Ecto neural progenitor cell (in vitro differentiated cells): ENCODE results near the gene GALNT18.

Experiments used
- DNase-seq: peaks from one replicate; pipeline ENCODE4 v3.0.0-alpha.2; 2018; ENCODE audit warnings: low spot score

The GALNT18 gene

DNA sequence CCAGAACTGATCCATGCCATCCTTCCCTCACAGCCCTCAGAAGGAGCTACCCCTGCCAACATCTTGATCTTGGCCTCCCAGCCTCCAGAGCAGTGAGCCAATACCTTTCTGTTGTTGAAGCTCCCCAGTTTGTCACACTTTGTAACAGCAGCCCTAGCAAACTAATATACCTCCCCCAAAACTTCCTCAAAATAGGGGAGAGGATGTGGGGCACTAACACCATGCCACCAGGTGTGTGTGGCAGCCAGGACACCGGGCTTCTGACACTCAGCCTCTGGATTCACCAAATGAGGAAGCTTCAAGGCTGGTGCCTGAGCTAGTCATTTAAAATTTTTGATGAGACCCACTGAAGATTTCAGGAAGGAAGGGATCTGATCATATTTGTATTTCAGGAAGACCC lies 353.7 kb downstream of the GALNT18 start:
- no peak for DNase-seq

DNA sequence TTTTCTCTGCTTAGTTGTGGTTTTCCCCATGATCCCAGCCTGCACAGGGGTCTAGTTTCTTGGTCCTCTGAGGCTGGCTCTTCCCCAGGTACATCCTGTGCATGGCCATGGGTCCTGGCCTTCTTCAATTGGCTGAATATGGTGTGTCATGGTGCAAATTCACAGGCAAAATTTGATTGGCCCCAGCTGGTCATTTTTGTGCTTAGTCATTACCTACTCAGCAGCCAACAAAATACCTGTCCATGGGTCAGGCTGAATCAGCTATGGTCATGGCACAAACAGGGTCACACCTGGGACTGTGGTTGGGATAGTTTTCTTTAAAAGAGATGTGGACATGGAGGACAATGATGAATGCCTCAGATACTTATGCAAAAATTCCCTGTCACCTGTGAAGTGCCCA lies 354.5 kb downstream of the GALNT18 start:
- DNase-seq: no peak

DNA sequence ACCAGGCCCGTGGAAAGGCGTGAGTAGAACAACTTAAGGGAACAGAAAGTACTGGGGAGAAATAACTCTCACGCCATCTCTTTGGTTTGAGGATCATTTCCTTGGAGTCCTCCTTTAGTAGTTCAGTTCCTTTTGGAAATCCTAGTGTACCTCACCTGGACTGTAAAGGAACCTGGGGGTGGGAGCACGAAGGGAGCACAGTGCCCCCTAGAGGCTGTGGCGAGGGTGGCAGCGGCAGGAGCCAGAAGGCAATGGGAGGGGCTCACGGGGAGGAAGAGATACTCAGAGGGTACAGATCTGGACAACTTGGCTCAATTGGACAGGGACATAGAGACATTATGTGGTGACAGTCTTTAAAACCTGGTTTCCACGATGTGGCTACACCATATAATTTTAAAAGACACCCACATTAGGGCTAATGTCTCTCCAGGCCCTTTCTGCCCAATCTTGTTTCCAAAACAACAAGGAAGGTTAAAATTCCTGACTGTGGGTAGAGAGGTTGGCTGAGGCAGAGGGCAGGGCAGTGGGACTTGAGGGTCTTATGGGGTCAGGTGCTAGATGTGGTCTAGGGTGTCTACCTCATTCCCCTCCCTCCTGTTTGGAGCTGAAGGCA lies 355.7 kb downstream of the GALNT18 start:
- peak; percentile 75 for DNase-seq

DNA sequence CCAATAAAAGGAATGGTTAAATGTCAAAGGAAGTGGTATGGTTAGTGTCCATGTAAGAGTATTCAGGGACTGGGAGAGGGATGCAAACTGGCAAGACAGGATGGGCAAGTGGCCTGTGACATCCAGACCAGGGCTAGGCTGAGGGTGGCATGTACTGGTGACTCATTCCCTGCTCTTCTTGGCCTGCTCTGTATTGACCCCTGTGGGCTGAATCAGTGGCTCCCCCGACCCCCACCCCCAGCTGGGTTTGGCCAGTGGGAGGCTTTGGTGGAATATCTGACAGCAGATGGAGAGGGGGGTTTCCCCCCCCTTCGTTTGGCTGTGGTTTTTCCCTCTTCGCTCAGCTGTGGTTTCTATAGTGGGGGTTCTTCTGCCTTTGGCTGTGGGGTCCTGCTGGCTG lies 356.5 kb downstream of the GALNT18 start:
- DNase-seq: no peak

DNA sequence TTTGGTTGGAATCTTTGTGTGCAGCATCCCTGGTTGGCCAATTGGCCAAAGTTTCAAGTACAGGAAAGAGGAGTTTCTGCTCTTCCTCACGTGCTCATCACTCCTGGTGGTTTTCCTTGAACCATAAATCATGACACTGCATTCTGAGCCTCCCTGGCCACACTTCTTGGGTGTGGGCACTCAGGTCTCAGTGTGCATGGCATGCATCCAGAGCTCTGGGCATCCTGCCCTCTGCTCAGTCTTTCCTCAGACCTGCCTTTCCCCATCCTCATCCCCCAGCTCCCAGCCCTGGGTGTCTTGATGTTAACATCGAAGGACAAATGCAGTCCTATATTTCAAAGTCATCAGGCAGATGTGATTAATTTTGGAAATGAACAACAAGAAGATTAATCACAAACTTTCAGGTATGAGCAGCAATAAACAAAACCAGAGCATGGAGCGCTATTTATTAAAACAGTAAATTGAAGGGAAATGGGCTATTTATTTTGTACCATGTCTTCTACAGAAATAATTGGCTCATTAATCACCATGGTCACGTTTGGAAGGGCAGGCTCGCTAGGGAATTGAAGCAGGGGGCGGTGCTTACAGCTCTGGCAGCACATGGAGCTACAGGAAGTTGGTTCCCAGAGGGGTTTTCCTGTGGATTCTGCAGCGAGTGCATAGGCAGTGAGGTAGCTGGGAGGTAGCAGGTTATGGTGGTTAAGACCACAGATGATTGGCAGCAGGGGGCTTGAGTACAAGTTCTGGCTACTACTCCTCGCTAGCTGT lies 358.4 kb downstream of the GALNT18 start:
- no peak for DNase-seq

DNA sequence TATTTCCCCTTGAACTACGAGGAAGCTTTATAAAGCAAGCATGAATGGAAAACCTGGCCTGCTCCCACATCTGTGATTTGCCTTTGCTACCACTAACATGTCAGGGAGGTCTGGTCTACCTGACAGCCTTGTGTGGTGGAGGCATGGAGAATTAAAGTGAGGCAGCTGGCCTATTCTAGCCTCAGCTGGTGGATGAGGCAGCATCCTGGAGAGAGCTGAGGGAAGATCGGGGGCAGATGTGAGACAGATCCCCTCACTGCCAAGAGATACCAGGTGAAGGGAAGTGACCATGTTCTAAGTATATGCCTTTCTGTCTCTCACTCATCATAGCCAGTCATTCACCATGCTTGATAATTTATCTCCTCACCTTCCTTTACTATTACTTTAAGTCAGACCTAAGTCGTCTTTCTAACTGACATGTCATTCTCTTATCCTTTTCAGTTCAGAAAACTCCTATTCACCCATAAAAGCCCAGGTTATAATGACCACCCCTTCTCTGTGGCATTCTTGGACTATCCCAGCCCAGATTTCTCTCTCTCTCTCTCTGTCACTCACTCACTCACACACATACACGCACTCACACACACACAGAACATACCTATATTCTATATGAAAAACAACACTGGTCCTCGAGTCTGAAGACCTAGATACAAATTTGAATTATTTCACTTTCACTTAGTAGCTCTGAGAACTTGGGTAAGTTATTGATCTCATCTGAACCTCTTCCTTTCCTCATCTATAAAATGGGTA lies 359.5 kb downstream of the GALNT18 start:
- no peak for DNase-seq

DNA sequence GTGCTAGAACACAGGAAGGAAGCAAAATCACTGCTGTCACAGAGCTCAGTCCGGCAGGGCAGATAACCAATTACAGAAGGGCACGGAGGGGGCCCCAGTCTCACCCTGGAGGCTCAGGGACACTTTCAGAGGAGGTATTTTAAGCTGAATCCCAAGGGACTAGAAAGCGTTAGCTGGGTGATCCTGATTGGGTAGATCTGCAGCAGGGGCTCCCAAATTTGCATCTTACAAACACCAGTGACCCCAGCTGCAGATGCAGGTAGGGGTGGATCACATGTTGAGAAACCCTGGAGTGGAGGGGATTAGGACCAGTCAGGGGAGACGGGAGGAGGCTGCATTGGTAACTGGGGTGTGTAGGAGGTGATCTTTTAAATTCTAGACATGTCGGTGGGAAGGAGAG lies 360.2 kb downstream of the GALNT18 start:
- no peak for DNase-seq

DNA sequence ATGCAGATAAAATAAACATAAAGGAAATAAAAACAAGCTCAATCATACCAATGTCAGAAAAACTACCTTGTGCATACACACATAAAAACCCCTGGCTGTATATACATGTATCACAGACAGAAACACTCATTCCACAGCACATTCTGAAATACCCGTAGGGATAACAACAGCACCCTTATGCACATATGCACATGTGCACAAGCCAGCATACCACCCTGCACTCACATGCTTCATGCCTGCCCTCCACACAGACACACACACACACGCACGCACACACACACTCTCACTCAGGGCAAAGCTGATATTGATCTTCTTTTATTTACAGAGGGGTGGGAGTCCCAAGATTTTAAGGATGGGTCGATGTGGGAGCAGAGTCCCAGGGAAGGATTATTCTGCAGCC lies 360.9 kb downstream of the GALNT18 start:
- no peak for DNase-seq

DNA sequence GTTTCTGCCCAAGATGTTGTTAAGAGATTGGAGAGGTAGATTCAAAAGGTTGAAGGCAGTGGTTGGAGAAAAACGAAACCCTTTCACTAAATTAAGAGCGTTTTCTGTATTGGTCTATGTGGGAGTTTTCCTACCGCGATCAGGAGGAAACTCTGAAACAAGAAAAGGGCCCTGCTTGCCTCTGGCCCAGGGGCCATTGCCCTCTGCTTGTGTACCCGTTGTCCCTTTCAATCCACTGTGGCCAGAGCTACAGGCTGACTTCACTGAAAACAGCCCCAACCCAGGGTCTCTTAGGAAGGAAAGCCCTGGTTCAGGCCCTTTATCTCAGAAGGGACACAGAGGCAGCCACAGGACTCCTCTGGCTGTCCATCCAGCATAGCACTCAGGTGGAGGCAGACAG lies 367.8 kb downstream of the GALNT18 start:
- DNase-seq: no peak

DNA sequence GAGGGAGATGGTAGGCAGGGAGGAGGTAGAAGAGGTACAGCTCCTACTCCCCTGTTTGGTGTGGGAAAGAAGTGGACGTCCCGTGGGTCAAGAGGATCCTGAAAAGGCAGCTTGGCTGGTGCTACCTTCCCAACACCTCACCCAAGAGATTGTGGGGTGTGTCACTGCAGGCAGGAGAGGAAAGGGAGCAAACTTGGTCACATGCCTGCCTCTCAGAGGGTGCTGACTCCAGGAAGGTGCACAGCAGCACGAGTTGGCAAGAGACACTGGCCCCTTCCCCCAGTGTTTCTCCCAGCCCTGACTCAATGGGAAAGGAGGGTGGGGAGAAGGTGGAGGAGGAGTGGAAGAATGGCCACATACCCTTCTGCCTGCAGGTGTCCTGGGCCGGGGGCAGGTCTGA lies 368.3 kb downstream of the GALNT18 start:
- DNase-seq: no peak

DNA sequence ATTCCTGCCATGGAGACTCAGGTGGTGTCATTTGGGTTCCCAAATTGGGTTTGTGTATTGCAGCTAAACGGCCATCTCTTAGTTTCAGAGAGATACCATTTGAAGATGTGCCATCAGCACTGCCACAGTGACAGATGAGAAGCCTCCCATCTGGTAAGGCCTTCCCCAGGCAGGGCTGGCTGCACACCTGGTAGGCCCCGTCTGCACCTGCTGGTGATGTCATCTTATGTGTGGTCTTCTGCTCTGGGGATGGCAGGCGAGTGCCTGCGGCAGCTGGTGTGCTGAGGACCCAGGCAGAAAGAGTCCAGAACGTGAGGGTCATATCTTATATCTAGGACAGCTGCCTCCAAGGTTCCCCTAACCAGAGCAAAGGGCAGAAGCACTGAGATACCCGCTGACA lies 369.4 kb downstream of the GALNT18 start:
- no peak for DNase-seq

DNA sequence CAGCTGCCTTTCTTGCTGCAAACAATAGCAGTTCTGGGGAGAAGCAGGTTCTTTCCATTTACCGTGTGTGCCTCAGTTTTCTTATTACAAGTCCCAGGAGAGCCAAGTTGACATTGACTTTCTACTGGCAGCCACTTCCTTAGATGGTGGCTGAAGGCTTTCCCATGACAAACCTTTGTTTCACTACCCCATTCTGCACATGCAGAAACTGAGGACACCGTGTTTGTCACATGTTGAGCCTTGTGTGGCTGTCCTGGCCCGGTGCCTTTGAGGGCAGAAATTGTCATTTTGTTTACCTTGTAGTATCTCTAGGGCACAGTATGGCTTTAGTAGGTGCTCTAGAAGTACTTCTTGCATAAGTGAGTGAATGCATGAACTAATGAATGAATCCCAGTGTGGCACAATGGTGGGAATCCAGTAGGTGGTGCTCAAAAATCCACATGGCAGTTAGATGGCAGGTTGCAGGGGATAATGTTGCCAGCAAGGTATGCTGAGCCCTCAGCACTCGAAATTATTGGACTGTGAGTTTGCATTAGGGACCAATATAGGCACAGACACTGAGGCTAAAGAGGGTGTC lies 370.3 kb downstream of the GALNT18 start:
- no peak for DNase-seq

DNA sequence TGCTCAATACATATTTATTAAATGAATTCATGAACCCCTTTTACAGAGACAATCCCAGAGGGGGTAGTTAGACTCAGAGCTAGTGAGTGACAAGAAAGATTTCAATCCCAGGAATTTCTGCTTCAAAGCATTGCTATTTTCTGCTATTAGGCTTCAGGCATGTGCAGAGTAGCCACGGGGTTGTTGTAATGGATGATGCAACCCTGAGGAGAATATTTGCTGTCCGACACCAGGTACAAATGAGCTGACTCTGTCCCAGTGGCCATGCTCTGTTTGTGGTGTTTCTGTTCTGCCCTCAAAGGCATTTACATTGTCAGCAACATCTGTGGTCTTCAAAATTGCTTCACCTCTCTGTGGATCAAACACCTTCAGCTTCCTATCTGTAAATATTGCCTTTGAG lies 371.3 kb downstream of the GALNT18 start:
- no peak for DNase-seq

DNA sequence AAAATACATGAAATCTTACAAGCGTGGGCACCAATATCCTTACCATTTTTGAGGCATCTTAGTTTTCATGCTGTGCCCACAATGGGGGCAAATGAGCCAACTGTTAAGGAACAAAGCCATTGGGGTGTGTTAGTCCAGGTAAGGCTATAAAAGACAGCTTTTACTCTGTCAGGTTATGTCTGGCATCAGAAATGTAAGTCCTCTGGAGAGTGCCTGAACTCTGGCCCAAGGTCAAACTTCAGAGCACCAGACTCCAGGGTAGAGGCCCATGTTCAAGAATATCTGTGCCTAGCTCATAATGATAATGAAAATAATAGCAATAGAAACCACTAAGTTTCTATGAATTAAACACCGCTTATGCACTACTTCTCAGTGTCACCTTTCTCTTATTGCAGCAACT lies 374.2 kb downstream of the GALNT18 start:
- DNase-seq: no peak

DNA sequence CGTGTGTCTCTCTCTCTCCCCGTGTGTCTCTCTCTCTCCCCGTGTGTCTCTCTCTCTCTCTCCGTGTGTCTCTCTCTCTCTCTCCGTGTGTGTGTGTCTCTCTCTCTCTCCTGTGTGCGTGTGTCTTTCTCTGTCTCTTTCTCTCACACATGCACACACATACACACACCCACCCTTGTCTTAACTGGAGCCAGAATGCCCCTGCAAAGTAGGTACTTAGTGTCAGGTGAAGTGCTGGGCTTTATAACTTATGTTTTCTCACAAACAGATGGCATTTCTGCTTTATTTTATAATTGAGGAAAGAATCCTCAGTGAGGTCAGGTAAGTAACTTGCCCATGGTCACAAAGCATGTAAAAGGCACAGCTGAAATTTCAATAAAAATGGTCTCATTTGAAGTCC lies 374.7 kb downstream of the GALNT18 start:
- DNase-seq: no peak

DNA sequence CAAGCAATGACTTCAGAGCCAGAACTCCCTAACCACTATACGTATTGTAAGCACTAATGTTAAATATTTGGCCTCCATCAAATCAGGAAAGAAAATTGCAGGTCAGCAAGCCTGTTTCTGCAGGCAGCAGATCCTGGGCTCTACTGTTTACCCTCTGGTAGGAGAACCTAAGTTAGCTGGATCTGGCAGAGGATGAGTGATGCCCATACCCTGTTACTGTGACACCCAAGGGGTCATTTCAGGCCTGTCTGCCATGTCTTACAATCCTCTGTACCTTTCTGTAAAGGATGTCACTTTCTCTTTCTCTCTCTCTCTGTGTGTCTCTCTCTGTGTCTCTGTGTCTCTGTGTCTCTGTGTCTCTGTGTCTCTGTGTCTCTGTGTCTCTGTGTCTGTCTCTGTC lies 375.6 kb downstream of the GALNT18 start:
- no peak for DNase-seq

DNA sequence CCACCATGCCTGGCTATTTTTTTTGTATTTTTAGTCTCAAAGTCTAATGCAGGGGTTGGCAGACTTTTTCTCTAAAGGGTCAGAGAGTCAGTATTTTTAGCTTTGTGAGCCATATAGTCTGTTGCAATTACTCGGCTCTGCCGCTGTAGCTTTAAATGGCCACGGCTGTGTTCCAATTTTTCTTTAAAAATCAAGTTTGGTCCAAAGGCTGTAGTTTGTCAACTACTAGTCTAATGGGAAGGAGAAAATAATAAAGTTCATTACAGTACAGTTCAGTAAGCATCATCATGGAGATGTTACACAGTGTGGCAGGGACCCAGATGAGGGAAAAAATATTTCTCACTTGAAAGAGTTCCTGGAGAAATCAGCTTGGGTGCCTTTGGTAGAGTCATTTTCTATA lies 376.4 kb downstream of the GALNT18 start:
- DNase-seq: no peak

DNA sequence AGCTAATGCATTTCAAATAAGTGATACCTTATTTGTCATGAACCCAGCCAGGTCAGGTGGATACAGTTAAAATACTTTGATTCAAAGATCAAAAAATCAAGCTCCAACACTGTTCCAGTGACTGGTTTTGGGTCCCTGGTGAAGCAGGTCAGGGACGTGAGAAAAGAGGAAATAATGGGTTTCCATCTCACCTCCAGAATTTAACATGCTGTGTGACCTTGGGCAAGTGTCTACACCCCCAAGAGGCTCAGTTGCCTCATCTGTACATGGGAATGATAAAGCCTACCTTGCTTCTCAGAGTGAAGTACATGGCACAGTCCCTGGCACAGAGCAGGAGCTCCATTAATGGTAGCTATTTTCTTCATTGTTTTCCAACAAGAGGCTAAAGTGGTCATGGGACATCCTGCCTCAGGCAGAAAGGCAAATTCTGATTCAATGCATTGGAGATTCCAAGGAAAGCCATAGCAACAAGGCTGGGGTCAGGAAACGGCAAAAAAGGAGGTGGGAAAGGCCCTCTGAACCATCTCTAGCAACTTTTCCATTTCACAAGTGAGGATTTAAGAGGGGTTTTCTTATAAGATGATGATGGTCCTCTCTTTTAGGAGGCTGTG lies 377.2 kb downstream of the GALNT18 start:
- DNase-seq: no peak

DNA sequence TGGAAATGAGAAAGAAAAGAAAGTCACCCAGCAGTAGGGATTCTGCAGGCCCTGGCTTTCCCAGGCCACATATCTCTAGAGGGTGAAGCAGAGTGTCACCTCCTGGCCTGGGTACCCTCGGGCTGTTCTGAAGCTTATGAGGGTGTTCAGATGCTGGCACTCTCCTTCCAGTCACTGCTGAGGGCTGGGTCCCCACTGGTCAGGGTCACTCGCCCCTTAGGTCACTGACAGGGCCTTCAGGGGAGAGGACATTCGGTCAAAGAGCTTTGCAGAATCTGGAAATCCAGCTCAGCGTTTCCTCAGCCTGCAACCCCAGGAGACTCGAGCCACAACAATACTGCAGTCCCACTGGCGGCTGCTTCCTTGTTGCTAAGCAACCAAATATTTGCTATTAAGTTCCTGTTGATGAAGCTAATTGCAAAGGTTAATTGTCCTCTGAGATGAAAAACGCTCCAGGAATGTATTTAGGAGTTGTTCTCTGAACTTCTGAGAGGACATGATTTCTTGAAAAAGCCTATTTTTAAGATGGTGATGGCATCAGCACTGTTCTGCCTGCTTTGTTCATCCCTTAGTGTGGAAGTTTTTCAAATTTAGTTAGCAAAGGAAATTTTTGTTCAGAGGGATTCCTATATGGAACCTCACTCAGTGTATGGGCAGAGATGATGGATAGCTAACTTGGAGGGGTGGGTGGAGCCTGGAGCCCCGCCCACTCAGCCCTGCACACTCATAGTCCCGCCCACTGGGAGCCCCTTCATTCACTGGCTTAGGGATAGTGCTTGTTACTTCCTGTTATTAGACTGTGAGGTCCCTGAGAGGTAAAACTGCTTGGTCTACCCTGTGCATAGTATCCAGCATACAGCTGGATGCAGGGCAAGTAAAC lies 378.0 kb downstream of the GALNT18 start:
- DNase-seq: peak; percentile 69

DNA sequence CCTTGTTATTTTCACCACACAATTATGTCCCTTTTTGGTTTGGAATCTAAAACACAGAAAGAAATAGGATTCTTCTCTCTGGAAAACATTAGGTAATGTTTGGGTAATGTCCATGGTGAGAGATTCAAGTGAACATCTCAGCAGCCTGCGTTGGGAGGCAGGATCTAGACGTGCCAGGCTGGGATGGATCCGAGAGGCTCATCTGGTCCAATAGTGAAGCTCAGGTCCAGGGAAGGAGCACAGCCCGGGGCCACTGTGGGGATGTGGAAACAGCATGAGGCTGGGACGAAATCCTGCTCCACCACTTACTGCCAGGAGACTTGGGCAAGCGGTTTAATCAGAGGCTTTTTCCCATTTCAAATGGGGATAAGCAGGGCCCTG lies 378.6 kb downstream of the GALNT18 start:
- DNase-seq: no peak

DNA sequence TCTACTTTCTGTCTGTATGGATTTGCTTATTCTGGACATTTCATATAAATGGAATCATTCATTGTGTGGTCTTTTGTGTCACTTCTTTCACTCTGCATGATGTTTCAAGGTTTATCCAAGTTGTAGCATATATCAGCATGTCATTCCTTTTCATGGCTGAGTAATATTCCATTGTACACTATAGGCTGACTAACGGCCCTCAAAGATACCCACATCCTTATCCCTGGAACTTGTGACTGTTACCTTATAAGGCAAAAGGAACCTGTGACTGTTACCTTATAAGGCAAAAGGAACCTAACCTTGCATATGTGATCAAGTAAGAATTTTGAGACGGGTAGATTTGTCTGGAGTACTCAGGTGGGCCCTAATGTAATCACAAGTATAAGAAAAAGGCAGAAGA lies 380.5 kb downstream of the GALNT18 start:
- DNase-seq: no peak

DNA sequence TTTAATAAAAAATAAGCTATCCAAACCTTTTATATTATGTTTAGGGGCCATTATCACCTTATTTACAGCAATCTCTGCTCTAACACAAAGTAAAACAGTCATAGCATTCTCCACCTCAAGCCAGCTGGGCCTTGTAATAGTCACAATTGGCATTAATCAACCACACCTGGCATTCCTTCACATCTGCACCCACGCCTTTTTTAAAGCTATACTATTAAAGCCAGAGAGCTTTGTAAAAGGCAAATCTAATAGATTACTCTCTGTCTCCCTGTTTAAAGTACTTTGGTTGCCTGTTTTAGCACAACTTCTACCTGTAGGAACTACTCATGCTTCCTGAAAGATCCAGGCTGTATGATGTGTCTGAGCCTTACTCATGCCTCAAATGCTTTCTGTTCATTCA lies 381.8 kb downstream of the GALNT18 start:
- DNase-seq: no peak
